ENCODE data around the gene OPHN1. TPM values are rescaled to one million over a fixed set of nuclear protein-coding genes. Genes with fewer than 3 reads are reported as not detected.
"Not testable (repeated sequence)": the region's sequence is repeated elsewhere in the genome, so short reads cannot be mapped to it uniquely, and the experiment has no call there.

Gene OPHN1
- polyA plus RNA-seq, 3 donors = 7.4 to 8.3 (median 8.0) TPM

GRCh38 chrX:68369559-68369958 is 63.7 kb downstream of the OPHN1 start:
- no peak for DNase-seq (ENCODE audit: low read depth in 3 of 3, low spot score in 2 of 3)

- peak in 1 of 3 donors; percentile 7 for DNase-seq (ENCODE audit: low read depth in 3 of 3, low spot score in 2 of 3)
Measured at GRCh38 chrX:68365341-68365740, 68.0 kb downstream of the OPHN1 start.

DNA sequence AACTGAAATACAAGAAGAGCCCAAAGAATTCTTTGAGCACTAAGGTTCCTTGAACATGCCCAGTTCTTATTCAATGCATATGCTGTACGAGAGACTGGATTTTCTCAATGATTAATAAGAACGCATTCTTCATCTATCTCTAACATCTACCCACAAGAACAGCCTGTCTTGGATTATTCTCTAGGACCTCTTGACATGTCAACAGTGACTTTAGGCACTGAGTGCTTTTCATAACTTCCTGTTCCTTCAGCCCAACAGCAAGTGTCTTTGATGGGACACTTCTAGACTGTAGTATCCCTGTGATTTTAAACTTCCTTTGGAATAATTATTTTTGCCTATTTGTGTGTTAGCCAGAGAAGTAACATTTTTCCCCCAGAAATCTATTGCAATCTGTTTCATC is 69.3 kb downstream of the OPHN1 start:
- no peak for DNase-seq (ENCODE audit: low read depth in 3 of 3, low spot score in 2 of 3)

DNA sequence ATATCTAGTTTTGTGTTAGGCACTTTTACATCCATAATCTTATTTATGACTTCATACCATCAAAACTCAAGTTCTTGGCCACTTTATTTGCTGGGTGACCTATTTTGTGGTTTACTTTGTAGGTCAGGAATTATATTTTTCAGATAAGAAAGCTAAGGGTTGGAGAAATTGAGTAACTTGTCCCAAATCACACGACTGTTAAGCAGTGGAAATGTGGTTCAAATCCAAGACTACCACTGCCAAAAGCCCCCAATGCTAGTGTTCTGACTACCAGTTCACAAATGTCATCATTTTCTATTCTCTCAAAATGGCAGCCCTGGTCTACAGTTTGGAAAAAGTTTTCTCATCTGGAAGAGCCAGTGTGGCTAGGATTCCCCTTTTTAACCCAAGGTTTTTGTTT is 74.6 kb downstream of the OPHN1 start:
- DNase-seq (ENCODE audit: low read depth in 3 of 3, low spot score in 2 of 3) = no peak

DNA sequence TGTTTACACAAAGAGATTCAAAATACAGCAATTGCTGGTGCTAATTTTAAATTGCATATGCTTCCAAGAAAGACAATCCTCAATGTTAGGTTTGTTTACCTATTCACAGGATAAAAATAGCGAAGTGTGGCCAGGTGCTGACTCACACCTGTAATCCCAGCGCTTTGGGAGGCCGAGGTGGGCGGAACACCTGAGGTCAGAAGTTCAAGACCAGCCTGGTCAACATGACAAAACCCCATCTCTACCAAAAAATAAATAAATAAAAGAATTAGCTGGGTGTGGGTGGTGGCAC is 77.7 kb downstream of the OPHN1 start:
- no peak for DNase-seq (ENCODE audit: low read depth in 3 of 3, low spot score in 2 of 3)

DNA sequence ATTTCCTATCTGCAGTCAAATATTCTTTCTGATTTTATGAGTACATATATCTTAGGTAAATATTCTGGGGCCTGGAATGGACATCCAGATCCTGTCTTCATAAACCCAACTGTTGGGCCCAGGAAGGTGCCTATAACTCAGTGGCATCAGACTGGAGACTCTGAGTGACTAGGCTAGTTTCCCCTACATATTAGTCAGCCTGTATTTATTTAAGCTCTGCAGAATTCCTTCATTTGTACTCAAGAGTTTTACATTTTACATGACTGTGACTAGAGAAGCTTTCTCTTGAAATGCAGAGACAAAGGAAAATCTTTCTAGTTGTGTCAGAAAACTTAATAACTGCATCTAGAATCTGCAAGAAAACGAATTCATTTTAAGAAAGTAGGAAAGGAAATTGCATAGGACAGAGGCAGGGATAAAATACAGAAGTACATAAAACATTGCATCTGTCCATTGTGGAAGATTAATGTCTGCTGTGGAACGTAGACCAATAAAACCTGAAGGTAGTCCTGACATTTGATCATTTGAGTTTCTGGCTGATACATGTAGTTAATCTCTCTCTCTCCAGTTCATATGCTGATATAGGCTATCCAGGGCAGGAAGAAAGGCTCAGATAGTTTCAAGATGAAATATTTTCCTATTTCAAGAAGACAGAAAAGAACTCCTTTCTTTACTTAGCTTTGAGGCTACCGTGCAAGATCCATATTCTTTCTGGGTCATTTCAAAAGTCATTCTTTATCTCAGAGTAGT is 78.2 kb downstream of the OPHN1 start:
- DNase-seq (ENCODE audit: low read depth in 3 of 3, low spot score in 2 of 3) = no peak

- DNase-seq (ENCODE audit: low read depth in 3 of 3, low spot score in 2 of 3) = no peak
Measured at GRCh38 chrX:68345025-68345424, 88.3 kb downstream of the OPHN1 start.

DNA sequence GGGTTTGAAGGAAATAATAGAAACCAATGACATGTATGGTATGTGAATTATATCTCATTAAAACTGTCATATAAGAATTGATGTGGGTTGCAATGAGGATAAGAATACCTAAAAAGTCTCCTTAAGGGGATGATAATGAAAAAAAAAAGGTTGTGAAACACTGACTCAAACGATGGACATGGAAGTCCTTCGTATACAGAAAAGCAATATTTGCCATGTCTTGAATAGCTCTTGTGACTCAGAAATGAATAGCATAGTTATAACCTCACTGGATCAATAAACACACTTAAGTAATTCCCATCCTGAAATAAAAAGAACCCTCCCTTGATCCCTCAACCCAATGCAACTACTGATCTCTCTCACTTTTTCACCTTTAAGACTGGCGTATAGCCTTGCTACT is 89.7 kb downstream of the OPHN1 start:
- DNase-seq (ENCODE audit: low read depth in 3 of 3, low spot score in 2 of 3) = no peak

GRCh38 chrX:68332201-68332731 is 101.0 kb downstream of the OPHN1 start:
- DNase-seq (ENCODE audit: low read depth in 3 of 3, low spot score in 2 of 3) = no peak

GRCh38 chrX:68326841-68327240 is 106.5 kb downstream of the OPHN1 start:
- not testable (repeated sequence) for DNase-seq (ENCODE audit: low read depth in 3 of 3, low spot score in 2 of 3)

- no peak for DNase-seq (ENCODE audit: low read depth in 3 of 3, low spot score in 2 of 3)
Measured at GRCh38 chrX:68307769-68308168, 125.5 kb downstream of the OPHN1 start.

DNA sequence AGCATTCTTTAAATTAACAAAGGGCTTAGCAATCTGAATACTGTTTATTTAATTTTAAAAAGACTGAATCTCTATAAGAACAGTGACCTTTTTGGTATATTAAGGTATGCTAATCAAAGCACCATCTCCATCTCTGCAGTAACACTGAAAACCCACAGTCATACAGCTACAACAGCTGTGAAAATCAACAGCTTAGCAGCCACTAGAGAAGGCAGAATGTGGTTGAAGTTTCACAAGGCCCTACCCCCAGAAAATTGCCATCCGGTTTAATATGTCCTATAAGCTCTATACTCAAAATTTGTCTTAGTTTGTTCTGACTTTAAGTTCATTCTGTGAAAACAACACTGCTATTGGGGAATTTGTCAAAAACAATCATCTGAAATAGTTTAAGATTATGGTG is 128.7 kb downstream of the OPHN1 start:
- DNase-seq (ENCODE audit: low read depth in 3 of 3, low spot score in 2 of 3) = no peak

GRCh38 chrX:68299898-68300297 is 133.4 kb downstream of the OPHN1 start:
- DNase-seq (ENCODE audit: low read depth in 3 of 3, low spot score in 2 of 3) = no peak

- DNase-seq (ENCODE audit: low read depth in 3 of 3, low spot score in 2 of 3) = no peak
Measured at GRCh38 chrX:68292471-68292870, 140.8 kb downstream of the OPHN1 start.

- DNase-seq (ENCODE audit: low read depth in 3 of 3, low spot score in 2 of 3) = no peak
Measured at GRCh38 chrX:68288127-68288526, 145.2 kb downstream of the OPHN1 start.

DNA sequence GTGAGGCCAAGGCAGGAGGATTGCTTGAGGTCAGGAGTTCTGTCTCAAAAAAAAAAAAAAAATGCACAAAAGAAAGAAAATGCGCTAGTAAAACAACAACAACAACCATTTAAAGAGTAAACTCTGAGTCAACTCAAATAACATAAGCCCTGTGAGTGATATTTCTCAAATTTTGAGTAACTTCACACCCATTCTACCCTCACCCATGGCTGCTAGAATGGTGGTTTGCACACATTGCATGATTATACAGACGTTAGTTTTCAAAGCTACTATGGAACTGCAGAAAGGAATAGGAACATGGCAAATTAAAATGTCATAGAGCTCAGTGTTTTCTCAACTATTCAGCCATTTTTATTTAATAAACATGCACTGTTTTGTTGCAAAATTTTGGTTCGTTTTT is 145.9 kb downstream of the OPHN1 start:
- DNase-seq (ENCODE audit: low read depth in 3 of 3, low spot score in 2 of 3) = no peak

DNA sequence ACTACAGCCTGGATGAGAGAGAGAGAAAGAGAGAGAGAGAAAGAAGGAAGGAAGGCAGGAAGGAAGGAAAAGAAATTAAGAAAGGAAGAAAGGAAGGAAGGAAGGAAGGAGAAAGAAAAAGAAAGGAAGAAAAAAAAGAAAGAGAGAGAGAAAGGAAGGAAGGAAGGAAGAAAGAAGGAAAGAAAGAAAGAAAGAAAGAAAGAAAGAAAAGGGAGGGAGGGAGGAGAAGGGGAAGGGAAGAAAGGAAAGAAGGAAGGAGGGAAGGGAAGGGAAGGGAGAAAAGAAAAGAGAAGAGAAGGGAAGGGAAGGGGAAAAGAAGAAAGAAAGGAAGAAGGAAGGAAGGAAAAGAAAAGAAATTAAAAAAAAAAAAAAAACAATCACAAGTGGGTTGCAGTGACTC is 146.3 kb downstream of the OPHN1 start:
- DNase-seq (ENCODE audit: low read depth in 3 of 3, low spot score in 2 of 3) = no peak

GRCh38 chrX:68286076-68286475 is 147.2 kb downstream of the OPHN1 start:
- DNase-seq (ENCODE audit: low read depth in 3 of 3, low spot score in 2 of 3) = no peak

GRCh38 chrX:68284281-68284904 is 148.9 kb downstream of the OPHN1 start:
- no peak for DNase-seq (ENCODE audit: low read depth in 3 of 3, low spot score in 2 of 3)

DNA sequence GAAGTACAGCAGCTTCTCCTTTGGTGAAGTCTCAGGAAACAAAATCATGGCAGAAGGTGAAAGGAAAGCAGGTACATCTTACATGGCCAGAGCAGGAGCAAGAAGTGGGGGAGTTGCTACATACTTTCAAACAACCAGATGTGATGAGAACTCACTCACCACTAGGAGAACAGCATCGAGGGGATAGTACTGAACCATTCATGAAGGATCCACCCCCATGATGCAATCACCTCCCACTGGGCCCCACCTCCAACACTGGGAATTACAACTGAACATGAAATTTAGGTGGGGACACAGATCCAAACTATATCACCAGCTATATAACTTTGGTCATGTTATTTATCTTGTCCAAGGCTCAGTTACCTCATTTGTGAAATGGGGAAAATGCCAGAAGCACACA is 159.4 kb downstream of the OPHN1 start:
- no peak for DNase-seq (ENCODE audit: low read depth in 3 of 3, low spot score in 2 of 3)

GRCh38 chrX:68264793-68265192 is 168.5 kb downstream of the OPHN1 start:
- not testable (repeated sequence) for DNase-seq (ENCODE audit: low read depth in 3 of 3, low spot score in 2 of 3)

- no peak for DNase-seq (ENCODE audit: low read depth in 3 of 3, low spot score in 2 of 3)
Measured at GRCh38 chrX:68261060-68261672, 172.1 kb downstream of the OPHN1 start.
